GM19397 (cell line): Measurements from ENCODE around the gene DMKN.

Experiments
- ATAC-seq: cut with Tn5 transposase; IDR thresholded peaks from one replicate; pipeline ENCODE4 v1.9.1; 2021; ENCODE audit warnings: mild to moderate bottlenecking, moderate library complexity; ENCODE audit not compliant: unreplicated experiment

The DMKN gene

GRCh38 chr19:35528218-35529038 is 15.0 kb upstream of the DMKN start, which contains the start of gene SBSN:
Gene SBSN, minus strand, starts transcription at chr19:35528311. Its CDS starts 30 bp downstream, at chr19:35528281.
- ATAC-seq: no peak

- ATAC-seq: no peak
Measured at GRCh38 chr19:35525873-35526272, 12.4 kb upstream of the DMKN start.

GRCh38 chr19:35524181-35524837 is 10.9 kb upstream of the DMKN start:
- no peak for ATAC-seq

GRCh38 chr19:35522745-35523327 is 9.4 kb upstream of the DMKN start:
- ATAC-seq: no peak

GRCh38 chr19:35521124-35521743 is 7.8 kb upstream of the DMKN start:
- no peak for ATAC-seq

GRCh38 chr19:35519291-35519690 is 5.8 kb upstream of the DMKN start:
- ATAC-seq: no peak

GRCh38 chr19:35518313-35518712 is 4.9 kb upstream of the DMKN start:
- ATAC-seq: no peak

GRCh38 chr19:35517342-35517741 is 3.9 kb upstream of the DMKN start:
- ATAC-seq: no peak

GRCh38 chr19:35516310-35516709 is 2.9 kb upstream of the DMKN start:
- no peak for ATAC-seq

GRCh38 chr19:35514282-35514809 is 897 bp upstream of the DMKN start:
- no peak for ATAC-seq

- ATAC-seq: no peak
Measured at GRCh38 chr19:35512831-35513627, 420 bp downstream of the DMKN start.

GRCh38 chr19:35511337-35511736 is 2.1 kb downstream of the DMKN start:
- ATAC-seq: no peak

GRCh38 chr19:35510626-35510964 is 2.9 kb downstream of the DMKN start:
- no peak for ATAC-seq

- no peak for ATAC-seq
Measured at GRCh38 chr19:35509861-35510625, 3.4 kb downstream of the DMKN start.

- no peak for ATAC-seq
Measured at GRCh38 chr19:35509018-35509652, 4.3 kb downstream of the DMKN start.

- ATAC-seq: no peak
Measured at GRCh38 chr19:35508129-35508528, 5.3 kb downstream of the DMKN start.

- no peak for ATAC-seq
Measured at GRCh38 chr19:35507561-35507960, 5.9 kb downstream of the DMKN start.

GRCh38 chr19:35506011-35506410 is 7.4 kb downstream of the DMKN start:
- ATAC-seq: no peak

GRCh38 chr19:35502751-35503150 is 10.7 kb downstream of the DMKN start:
- no peak for ATAC-seq
